Thoracic aorta (tissue), 2 donors: ENCODE results near the gene DCP1B. TPM values are rescaled to one million over a fixed set of nuclear protein-coding genes. Genes with fewer than 3 reads are reported as not detected.

Experiments
- ATAC-seq: fragments of 150-250 bp; one replicate; pipeline ENCODE4 v1.8.0; 2017; ENCODE audit warnings: low read depth; ENCODE audit not compliant: insufficient number of reproducible peaks, low FRiP score
- DNase-seq: peaks from one replicate; pipeline ENCODE4 v3.0.0-alpha.2; 2020; ENCODE audit warnings: low spot score
- H3K27ac ChIP-seq, 2 donors: fragments of 200-600 bp; sonication (generic); 1 replicate in 1 of 2; 2 replicates in 1 of 2; pipeline ENCODE4 v1.5.1; 2016; ENCODE audit warnings: mild to moderate bottlenecking in 2 of 2, moderate library complexity in 2 of 2
- H3K27me3 ChIP-seq: fragments of 200-600 bp; sonication (generic); replicated peaks from 2 replicates; pipeline ENCODE4 v1.6.0; 2016; ENCODE audit warnings: mild to moderate bottlenecking; ENCODE audit not compliant: insufficient read depth
- H3K36me3 ChIP-seq: fragments of 200-600 bp; sonication (generic); one replicate; pipeline ENCODE4 v1.5.1; 2016
- H3K4me1 ChIP-seq, 2 donors: fragments of 200-600 bp; sonication (generic); 1 replicate in 1 of 2; 2 replicates in 1 of 2; pipeline versions ENCODE4 v1.5.1 to v1.6.0; 2016; ENCODE audit warnings: low read depth in 2 of 2, mild to moderate bottlenecking in 1 of 2; ENCODE audit not compliant: control insufficient read depth in 1 of 2
- H3K4me3 ChIP-seq: fragments of 200-600 bp; sonication (generic); 2 replicates; pipeline ENCODE4 v1.5.1; 2016; ENCODE audit warnings: mild to moderate bottlenecking
- H3K9me3 ChIP-seq: fragments of 200-600 bp; sonication (generic); 2 replicates; pipeline ENCODE4 v1.5.1; 2016
- CTCF ChIP-seq: fragments of 200-600 bp; sonication (generic); IDR thresholded peaks from one replicate; pipeline ENCODE4 v1.5.1; 2019; ENCODE audit warnings: antibody characterized with exemption
- total RNA-seq, 2 donors: library from RNA; depleted of rRNA; stranded (reverse); fragments of >200 nt; gene quantifications; one replicate each; pipeline versions ENCODE4 v1.1.0 to v1.2.3, GENCODE V29; 2016

Gene DCP1B
- 10 to 100 TPM; 16.6 to 19.5 TPM for total RNA-seq

GRCh38 chr12:2004113-2004929 lies at the start of gene DCP1B:
DCP1B (minus strand) TSS chr12:2004457; CDS start chr12:2004431, 26 bp downstream.
- DNase-seq (peak; percentile 88), ATAC-seq (peak; percentile 92)
- peaks cover 12 to 28% of the 10 kb centered on the region in 2 donors for H3K4me1 ChIP-seq
- peak within 1 kb of the TSS; percentile 73 to 87 for H3K27ac ChIP-seq
- TF ChIP-seq CTCF = no peak
- H3K36me3 ChIP-seq = no peaks in the 10 kb centered on the region
- H3K4me3 ChIP-seq = peak within 1 kb of the TSS; percentile 96
- H3K27me3 ChIP-seq = no peaks in the 10 kb centered on the region
- no peaks in the 10 kb centered on the region for H3K9me3 ChIP-seq

- Histone ChIP-seq H3K4me1 (peaks cover 21 to 39% of the 10 kb centered on the region in 2 donors), H3K9me3 (no peaks in the 10 kb centered on the region), H3K36me3 (no peaks in the 10 kb centered on the region), H3K27ac (peak overlapping the region; percentile 90), H3K27me3 (no peaks in the 10 kb centered on the region), H3K4me3 (peak overlapping the region; percentile 92)
- DNase-seq (no peak), ATAC-seq (no peak)
- no peak for TF ChIP-seq CTCF
Measured at GRCh38 chr12:2053691-2054090, 49.4 kb upstream of the DCP1B start.

GRCh38 chr12:2052826-2053678 lies 48.8 kb upstream of the DCP1B start, which contains the start of gene CACNA1C:
CACNA1C (plus strand) TSS chr12:2052987; CDS start chr12:2053563, 576 bp downstream.
- peak; percentile 37 for TF ChIP-seq CTCF
- Histone ChIP-seq H3K27me3 (no peaks in the 10 kb centered on the region), H3K4me1 (peaks cover 18 to 33% of the 10 kb centered on the region in 2 donors), H3K27ac (peak within 1 kb of the TSS; percentile 90), H3K9me3 (no peaks in the 10 kb centered on the region), H3K36me3 (no peaks in the 10 kb centered on the region), H3K4me3 (peak within 1 kb of the TSS; percentile 92)
- no peak for DNase-seq
- peak; percentile 51 for ATAC-seq

GRCh38 chr12:2051700-2052621 lies 47.7 kb upstream of the DCP1B start:
- ATAC-seq = no peak
- peaks cover 7 to 22% of the 10 kb centered on the region in 2 donors for H3K4me1 ChIP-seq
- no peaks in the 10 kb centered on the region for H3K27me3 ChIP-seq
- DNase-seq = no peak
- no peak for TF ChIP-seq CTCF
- H3K4me3 ChIP-seq = peak overlapping the region; percentile 64
- no peaks in the 10 kb centered on the region for H3K36me3 ChIP-seq
- no peaks in the 10 kb centered on the region for H3K9me3 ChIP-seq
- peak overlapping the region; percentile 11 to 65 for H3K27ac ChIP-seq
